ENCODE data around the gene SLC38A3. TPM values are rescaled to one million over a fixed set of nuclear protein-coding genes. Genes with fewer than 3 reads are reported as not detected.

Gene SLC38A3
- total and polyA plus RNA-seq, 2 of the 8 experiments (the other 6 are each of a cell fraction or from before 2014, with no cell fraction given), result 1.2 to 3.7 TPM

DNA sequence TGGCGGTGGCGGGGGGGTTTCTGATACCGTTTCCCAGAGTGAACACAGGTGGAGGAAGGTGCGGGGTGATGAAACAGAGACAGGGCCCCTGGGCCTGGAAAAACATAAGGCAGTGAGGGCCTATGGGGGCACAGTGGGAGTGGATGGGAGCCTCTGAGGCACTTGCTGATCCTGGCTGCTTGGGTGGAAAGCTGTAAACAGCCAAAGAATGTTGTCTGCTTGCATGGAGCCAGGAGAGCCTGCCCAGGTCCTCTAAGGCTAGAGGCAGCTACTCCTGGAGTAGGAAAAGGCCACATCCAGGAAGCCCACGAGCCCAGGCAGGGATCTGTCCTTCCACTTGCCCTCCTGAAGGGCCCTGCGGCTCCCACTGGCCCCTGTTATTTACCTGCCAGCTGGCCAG lies 60.9 kb downstream of the SLC38A3 start:
- WGBS, 2 experiments (ENCODE audit: extremely low coverage in 1 of 2, insufficient coverage in 1 of 2, insufficient read length in 1 of 2, insufficient replicate concordance in 2 of 2, low coverage in 1 of 2, low lambda C conversion rate in 2 of 2, missing lambda C conversion rate in 1 of 2), result 82% methylated on average over 6 of the region's 6 CpGs; no CpG with 5 or more reads in 1 of the 2 experiments
- no peak overlapping the region for H3K27ac ChIP-seq (ENCODE audit: low read depth, low read length)
- H3K23ac ChIP-seq (ENCODE audit: insufficient read length), result no peak overlapping the region
- H3K36me3 ChIP-seq (ENCODE audit: control insufficient read depth in 2 of 4, insufficient read depth in 4 of 4, low read length in 3 of 4), result no peaks in the 10 kb centered on the region
- H2AK5ac ChIP-seq (ENCODE audit: low read depth, low read length), result no peak overlapping the region
- peak overlapping the region; percentile 91; the same call in 1 of the 2 replicates for H2BK12ac ChIP-seq (ENCODE audit: low read depth, low read length)
- peak overlapping the region; percentile 95 for H2BK20ac ChIP-seq (ENCODE audit: low read length)
- peaks cover 0 to 1% of the 10 kb centered on the region in 2 experiments for H4K20me1 ChIP-seq (replicated peaks in 1 of 2; ENCODE audit: control insufficient read depth in 1 of 2, insufficient read depth in 2 of 2, low read length in 2 of 2)
- H3K9ac ChIP-seq (replicated peaks in 1 of 4; ENCODE audit: extremely low read depth in 1 of 4, low read depth in 3 of 4, low read length in 3 of 4), result no peak overlapping the region
- H3K9me3 ChIP-seq (ENCODE audit: insufficient read depth in 2 of 2, low read depth in 1 of 2, low read length in 1 of 2), result no peaks in the 10 kb centered on the region
- ChIA-PET CTCF (ENCODE audit: partially characterized antibody) (interaction anchor here (0.9 to 53.5 kb wide), 8 partner anchors 8 to 97 kb away, joined by 3 to 2149 read pairs (median 76); partner anchors contain the start of genes GNAI2, GNAT1, HYAL2 and LSMEM2), POLR2A (ENCODE audit: partially characterized antibody) (interaction anchor here (0.6 to 3.5 kb wide), 5 partner anchors 12 to 71 kb away, joined by 3 to 19 read pairs (median 4); partner anchors contain the start of genes GNAI2 and LSMEM2)
- peak overlapping the region; percentile 48; the same call in 1 of the 2 replicates for H3K18ac ChIP-seq (ENCODE audit: extremely low read depth, low read length)
- no peak for FAIRE-seq
- peaks cover 4% of the 10 kb centered on the region; the same call in 1 of the 2 replicates for H3K23me2 ChIP-seq (ENCODE audit: low read depth, low read length)
- H3K79me1 ChIP-seq (ENCODE audit: low read depth, low read length), result no peaks in the 10 kb centered on the region
- H2BK15ac ChIP-seq (ENCODE audit: low read length), result peak overlapping the region; percentile 95; the same call in 1 of the 2 replicates
- H2AFZ ChIP-seq (ENCODE audit: low read length), result no peak overlapping the region
- no peak overlapping the region for H4K8ac ChIP-seq (ENCODE audit: extremely low read depth, insufficient read depth, low read length)
- no peak overlapping the region for H3K4me2 ChIP-seq (ENCODE audit: insufficient read depth in 1 of 2, low read depth in 2 of 2, low read length in 2 of 2)
- H4K91ac ChIP-seq (replicated peaks; ENCODE audit: insufficient read length, low read length), result peak overlapping the region; percentile 95
- DNase-seq (ENCODE audit: low read depth in 1 of 2, low spot score in 2 of 2), result no peak
- no peak overlapping the region for H4K5ac ChIP-seq (ENCODE audit: insufficient read length, low read depth, low read length)
- H3K14ac ChIP-seq (ENCODE audit: insufficient read length), result no peak overlapping the region
- no peaks in the 10 kb centered on the region; a peak in 3 of 7 replicates for H3K27me3 ChIP-seq (replicated peaks in 1 of 4; ENCODE audit: control insufficient read depth in 3 of 4, extremely low read depth in 1 of 4, insufficient read depth in 3 of 4, low read length in 3 of 4)
- H3K79me2 ChIP-seq (ENCODE audit: control insufficient read depth in 1 of 2, insufficient read depth in 2 of 2, low read length in 2 of 2), result no peaks in the 10 kb centered on the region
- H3K4me1 ChIP-seq (replicated peaks in 1 of 4; ENCODE audit: control insufficient read depth in 3 of 4, insufficient read depth in 4 of 4, low read length in 3 of 4), result peaks cover 0 to 51% (median 38%) of the 10 kb centered on the region in 4 experiments; a peak in 6 of 7 replicates
- peak overlapping the region; percentile 86; the same call in 1 of the 2 replicates for H2BK5ac ChIP-seq (ENCODE audit: low read depth, low read length)
- H3K4me3 ChIP-seq (ENCODE audit: extremely low read depth in 1 of 4, insufficient read depth in 2 of 4, low read depth in 3 of 4, low read length in 4 of 4), result no peak overlapping the region
- H2BK120ac ChIP-seq (replicated peaks; ENCODE audit: low read depth, low read length), result no peak overlapping the region
- H3K56ac ChIP-seq (replicated peaks; ENCODE audit: insufficient read length, low read depth, low read length), result no peak overlapping the region
- no peak for TF ChIP-seq KDM1A (IDR thresholded peaks at IDR 0.05; ENCODE audit: borderline replicate concordance, low read length)
- no peak for TF ChIP-seq KDM5A (IDR thresholded peaks at IDR 0.05; ENCODE audit: low read length)
- TF ChIP-seq SIX5 (IDR thresholded peaks at IDR 0.05; ENCODE audit: low read depth, low read length), result no peak
- no peak for TF ChIP-seq BRCA1 (IDR thresholded peaks at IDR 0.05; ENCODE audit: low read depth, low read length)
- no peak for TF ChIP-seq TEAD4 (IDR thresholded peaks at IDR 0.05; ENCODE audit: low read depth, low read length)
- TF ChIP-seq TBP (IDR thresholded peaks at IDR 0.05; ENCODE audit: low read depth, low read length), result no peak
- TF ChIP-seq RAD21 (IDR thresholded peaks at IDR 0.05 in 1 of 2, conservative IDR thresholded peaks at IDR 0.05 in 1 of 2; ENCODE audit: low read depth in 2 of 2, low read length in 2 of 2), result no peak
- TF ChIP-seq NANOG (IDR thresholded peaks at IDR 0.05; ENCODE audit: insufficient read depth, low read depth, low read length, poor library complexity, severe bottlenecking), result no peak
- TF ChIP-seq EP300 (IDR thresholded peaks at IDR 0.05; ENCODE audit: borderline replicate concordance in 1 of 2, low read depth in 2 of 2, low read length in 2 of 2), result no peak
- TF ChIP-seq GTF2F1 (IDR thresholded peaks at IDR 0.05; ENCODE audit: borderline replicate concordance, low read depth, low read length), result no peak
- no peak for TF ChIP-seq RXRA (IDR thresholded peaks at IDR 0.05; ENCODE audit: insufficient read depth, low read depth, low read length)
- TF ChIP-seq, protein P1, sequence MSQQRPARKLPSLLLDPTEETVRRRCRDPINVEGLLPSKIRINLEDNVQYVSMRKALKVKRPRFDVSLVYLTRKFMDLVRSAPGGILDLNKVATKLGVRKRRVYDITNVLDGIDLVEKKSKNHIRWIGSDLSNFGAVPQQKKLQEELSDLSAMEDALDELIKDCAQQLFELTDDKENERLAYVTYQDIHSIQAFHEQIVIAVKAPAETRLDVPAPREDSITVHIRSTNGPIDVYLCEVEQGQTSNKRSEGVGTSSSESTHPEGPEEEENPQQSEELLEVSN (IDR thresholded peaks at IDR 0.05), result no peak
- peak overlapping the region; percentile 86 for H3K4ac ChIP-seq (replicated peaks; ENCODE audit: insufficient read length, low read depth, low read length)

All from H1 (cell line).